ENCODE measurements around the gene HOXC4.
A peak's percentile ranks its signal among the peaks of the same experiment; 100 is the strongest.

The HOXC4 gene

GRCh38 chr12:54028314-54029201 lies 25.1 kb upstream of the HOXC4 start, which contains the start of gene HOXC6 (continued):
- TF ChIP-seq ZNF560 (tag by site-specific recombination; IDR thresholded peaks at IDR 0.05; ENCODE audit: borderline replicate concordance) (no peak), GLIS2 (tag by site-specific recombination; IDR thresholded peaks at IDR 0.05) (peak; percentile 80), PRDM2 (tag by site-specific recombination; IDR thresholded peaks at IDR 0.05; ENCODE audit: borderline replicate concordance) (no peak), ZNF23 (tag by site-specific recombination; IDR thresholded peaks at IDR 0.05; ENCODE audit: borderline replicate concordance) (no peak), PRDM4 (tag by site-specific recombination; IDR thresholded peaks at IDR 0.05) (peak; percentile 90), GLIS1 (tag by site-specific recombination; IDR thresholded peaks at IDR 0.05) (peak; percentile 85), PRDM10 (tag by site-specific recombination; IDR thresholded peaks at IDR 0.05) (peak; percentile 55; the same call in 1 of the 2 replicates), TCF7L2 (IDR thresholded peaks at IDR 0.05; ENCODE audit: borderline replicate concordance, low read depth, low read length) (peak; percentile 44; the same call in 1 of the 2 replicates), KLF16 (tag by site-specific recombination; IDR thresholded peaks at IDR 0.05) (0 out of 2 replicates have a peak, but pooled peaks have one; percentile 19), ZNF639 (tag by site-specific recombination; IDR thresholded peaks at IDR 0.05) (no peak), SP3 (tag by site-specific recombination; IDR thresholded peaks at IDR 0.05) (no peak), ZFP69B (tag by site-specific recombination; IDR thresholded peaks at IDR 0.05) (0 out of 2 replicates have a peak, but pooled peaks have one; percentile 24), ZBTB48 (tag by site-specific recombination; IDR thresholded peaks at IDR 0.05) (0 out of 2 replicates have a peak, but pooled peaks have one; percentile 29), AEBP2 (tag by site-specific recombination; IDR thresholded peaks at IDR 0.05; ENCODE audit: borderline replicate concordance) (no peak), FEZF1 (tag by site-specific recombination; IDR thresholded peaks at IDR 0.05) (peak; percentile 92), ZNF18 (tag by site-specific recombination; IDR thresholded peaks at IDR 0.05) (peak; percentile 91), ZNF121 (tag by site-specific recombination; IDR thresholded peaks at IDR 0.05) (no peak), GFI1B (tag by site-specific recombination; IDR thresholded peaks at IDR 0.05) (peak; percentile 62; the same call in 1 of the 2 replicates), KLF10 (tag by site-specific recombination; IDR thresholded peaks at IDR 0.05) (peak; percentile 77)

All from HEK293 (cell line).